Activated T-cell treated with anti-CD3 and anti-CD28 coated beads for 4 hours (primary cell): ENCODE data around the gene RWDD1.

Experiments used
- DNase-seq: peaks from one replicate; pipeline ENCODE4 v3.0.0-alpha.2; 2020

RWDD1 gene, protein sequence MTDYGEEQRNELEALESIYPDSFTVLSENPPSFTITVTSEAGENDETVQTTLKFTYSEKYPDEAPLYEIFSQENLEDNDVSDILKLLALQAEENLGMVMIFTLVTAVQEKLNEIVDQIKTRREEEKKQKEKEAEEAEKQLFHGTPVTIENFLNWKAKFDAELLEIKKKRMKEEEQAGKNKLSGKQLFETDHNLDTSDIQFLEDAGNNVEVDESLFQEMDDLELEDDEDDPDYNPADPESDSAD

DNA sequence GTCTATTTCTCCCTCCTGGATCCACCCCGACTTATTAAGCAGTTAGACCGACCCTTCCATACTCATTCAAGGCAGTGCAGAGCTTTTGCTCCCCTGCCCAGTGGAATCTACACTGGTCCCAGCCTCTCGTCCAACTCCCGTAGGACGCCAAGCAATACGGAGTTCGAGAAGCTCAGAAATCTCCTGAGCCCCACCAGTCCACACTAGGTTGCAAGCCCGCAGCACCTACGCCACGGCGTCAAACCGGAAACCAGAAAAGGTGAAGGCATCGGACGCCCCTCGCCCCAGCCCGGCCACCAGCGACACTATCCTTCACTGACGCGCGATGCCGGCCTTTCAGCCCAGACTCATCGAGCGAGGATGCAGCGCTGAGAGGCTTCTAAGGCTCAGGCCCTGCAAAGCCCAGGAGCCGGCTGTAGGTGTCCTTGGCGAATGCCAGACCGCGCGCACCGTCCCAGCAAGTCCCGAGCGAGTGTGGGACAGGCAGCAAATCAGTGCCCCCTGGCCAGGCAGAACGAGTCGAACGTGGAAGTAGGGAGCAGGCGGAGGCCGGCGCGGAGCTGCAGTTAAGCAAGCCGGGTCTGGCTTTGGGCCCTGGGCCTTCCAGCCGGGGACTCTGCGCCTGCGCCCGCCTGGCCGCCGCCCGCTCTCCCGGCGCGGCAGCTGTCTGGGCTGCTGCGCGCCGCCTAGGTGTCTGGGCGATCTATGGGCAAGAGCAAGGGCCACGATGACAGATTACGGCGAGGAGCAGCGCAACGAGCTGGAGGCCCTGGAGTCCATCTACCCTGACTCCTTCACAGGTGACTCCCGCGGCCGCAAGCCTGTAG lies at the start of gene RWDD1:
Gene RWDD1 (plus strand): TSS at position 649 of the 827 bp plus-strand sequence. CDS start 79 bp downstream, at position 728.
- DNase-seq: peak; percentile 93

DNA sequence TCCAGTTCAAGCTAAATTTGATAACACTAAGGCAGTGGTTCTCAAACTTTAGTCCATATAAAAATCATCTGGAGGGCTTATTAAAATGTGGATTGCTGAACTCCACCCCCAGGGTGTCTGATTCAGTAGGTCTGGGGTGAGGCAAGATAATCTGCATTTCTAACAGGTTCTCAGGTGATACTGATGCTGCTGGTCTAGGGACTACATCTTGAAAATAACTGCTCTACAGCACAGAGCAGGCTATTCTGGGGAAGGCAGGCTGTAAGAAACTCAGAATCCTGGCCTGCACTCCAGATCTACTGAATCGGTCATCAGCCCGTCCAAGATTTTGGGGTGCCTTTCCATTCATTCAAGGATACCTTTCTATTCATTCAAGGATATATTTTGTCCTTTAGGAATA lies 48.4 kb upstream of the RWDD1 start:
- DNase-seq: no peak

DNA sequence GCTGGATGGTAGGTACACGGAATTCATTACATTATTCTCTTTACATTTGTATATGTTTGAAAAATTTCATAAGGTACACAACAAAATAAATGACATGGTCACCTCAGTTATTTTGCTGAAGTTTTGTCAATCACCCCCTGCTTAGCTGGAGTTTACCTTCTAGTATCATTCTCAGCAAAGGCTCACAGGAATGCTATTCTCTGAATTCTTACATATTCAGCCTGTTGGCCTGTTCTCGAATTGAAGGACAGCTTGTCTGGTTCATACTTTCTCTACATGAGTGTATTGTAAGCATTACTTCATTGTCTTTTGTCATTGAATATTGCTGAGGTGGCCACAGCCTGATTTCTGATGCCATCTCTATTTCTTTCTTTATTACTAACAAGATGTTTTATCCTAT lies 47.1 kb upstream of the RWDD1 start:
- DNase-seq: no peak

DNA sequence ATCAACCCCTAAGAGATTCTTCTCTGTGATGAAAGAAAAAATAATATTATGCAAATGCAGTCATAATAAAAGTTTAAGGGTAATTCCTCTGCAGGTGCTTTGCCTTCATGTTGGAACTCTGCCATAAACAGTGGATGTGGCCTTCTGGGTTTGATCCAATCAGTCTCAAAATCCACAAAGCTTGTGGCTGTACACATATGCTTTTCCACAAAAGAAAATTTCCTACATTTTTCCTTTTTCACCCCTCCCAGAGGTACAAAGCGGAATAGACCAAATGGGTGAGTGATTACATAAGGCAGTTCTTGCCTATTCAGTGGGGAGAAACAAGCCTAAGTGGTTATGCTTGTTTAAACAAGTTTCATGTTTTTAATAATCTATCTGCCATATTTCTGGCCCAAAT lies 43.2 kb upstream of the RWDD1 start:
- DNase-seq: no peak

DNA sequence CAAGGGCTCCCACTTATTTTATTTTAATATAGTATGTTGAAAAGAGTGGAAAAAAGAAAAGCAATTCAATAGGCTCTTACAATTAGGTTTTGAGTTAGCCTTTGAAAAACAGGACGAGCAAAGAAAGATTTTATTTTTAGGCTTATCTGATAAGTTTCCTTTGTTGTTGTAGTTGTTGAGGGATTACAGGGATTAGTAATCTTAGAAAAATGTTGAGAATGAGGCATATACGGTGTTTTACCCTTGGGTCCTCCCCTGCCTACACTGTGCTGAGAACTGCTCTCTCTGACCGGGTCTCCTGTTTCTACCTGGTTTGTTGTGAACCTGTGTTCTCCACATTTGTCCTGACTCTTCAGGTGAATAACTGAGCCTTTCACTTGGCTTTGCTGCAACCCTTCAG lies 42.5 kb upstream of the RWDD1 start:
- no peak for DNase-seq

DNA sequence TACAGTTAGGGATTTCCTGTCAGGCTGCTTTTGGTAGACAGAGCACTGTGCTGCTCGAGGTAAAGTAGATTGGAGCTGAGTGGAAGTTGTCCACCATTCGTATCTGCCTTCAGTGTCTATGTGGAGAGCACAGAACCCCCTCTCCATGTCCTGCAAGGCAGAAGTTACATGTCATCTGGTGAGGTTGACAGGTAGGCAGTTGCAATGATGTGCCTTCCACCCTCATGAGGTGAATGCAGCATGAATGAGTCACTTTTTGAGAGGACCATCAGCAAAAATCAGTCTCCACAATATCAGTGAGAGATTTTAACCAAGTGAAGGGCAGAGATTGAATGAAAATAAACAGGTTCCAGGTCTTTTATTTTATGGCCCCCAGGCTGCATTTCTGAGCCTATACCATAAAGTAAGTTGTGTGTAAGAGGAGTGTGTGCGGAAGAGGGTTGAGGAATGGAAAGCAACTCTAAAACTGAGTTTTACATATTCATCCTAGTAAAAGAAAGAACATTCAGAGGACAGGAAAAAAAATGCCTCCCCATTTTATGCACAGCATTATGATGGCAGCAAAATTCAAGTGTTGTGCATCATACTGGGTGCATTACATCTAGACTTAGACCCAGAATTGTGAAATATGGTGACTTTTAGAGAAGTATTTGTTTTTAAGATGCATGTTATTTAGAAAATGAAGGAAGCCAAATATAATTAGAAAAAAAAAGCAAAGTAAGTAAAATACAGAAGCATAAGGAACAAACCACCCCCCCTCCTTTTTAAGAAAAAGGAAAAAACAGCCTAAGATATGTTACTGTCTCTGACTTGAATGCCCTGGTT lies 41.6 kb upstream of the RWDD1 start:
- DNase-seq: no peak

DNA sequence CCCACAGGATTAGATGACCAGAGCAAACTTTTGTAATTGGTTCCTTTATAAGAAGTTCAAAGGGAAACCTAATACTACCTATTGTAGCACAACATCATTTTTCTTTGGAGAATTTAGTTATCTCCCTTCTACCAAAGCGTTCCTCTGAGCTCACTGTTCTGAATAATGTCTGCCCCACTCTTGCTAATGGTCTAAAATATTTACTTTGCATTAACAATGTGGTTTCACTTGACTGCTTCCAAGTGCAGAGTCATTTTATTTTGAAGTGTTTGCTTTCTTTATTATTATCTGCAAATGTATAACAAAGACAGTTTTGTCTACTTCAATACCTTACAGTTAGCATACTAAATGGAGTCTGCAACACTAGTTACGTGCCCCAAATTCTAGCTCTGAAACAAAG lies 40.9 kb upstream of the RWDD1 start:
- DNase-seq: no peak

DNA sequence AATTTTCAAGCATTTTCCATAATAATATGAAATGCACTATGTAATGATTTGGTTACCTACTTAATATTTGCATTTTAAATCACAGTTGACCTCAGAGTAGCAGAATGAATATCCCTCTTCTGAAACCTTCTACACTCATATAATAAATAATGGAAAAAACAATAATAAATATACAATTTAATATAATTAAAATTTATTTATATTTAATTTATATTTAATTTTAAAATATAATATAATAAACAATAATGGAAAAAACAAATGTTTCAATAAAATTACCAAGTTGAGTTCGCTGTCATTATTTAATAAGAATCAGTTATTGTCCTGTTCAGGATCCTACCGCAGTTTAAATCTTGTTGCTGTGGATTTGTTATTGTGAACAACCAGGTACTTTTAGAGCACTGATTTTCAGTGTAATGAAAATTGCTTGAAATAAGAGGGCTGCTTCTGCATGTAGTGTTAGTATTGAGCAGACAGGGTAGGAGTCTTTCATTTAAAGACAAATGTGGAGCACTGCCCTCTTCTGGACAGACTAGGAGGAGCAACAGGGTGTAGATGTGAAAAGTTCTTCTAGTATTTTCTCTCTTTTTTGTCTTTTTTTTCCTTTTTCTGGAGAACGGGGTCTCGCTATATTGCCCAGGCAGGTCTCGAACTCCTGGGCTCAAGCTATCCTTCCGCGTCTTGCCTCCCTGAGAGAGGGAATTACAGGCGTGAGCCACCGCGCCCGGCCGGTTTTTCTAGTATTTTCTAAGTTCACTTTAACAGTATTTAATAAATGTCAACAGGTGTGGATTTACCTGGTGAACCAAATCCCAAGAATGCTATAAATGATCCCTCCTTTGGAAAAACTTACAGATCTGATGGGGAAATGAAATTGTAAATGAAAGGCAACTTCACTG lies 39.4 kb upstream of the RWDD1 start:
- DNase-seq: peak; percentile 52

DNA sequence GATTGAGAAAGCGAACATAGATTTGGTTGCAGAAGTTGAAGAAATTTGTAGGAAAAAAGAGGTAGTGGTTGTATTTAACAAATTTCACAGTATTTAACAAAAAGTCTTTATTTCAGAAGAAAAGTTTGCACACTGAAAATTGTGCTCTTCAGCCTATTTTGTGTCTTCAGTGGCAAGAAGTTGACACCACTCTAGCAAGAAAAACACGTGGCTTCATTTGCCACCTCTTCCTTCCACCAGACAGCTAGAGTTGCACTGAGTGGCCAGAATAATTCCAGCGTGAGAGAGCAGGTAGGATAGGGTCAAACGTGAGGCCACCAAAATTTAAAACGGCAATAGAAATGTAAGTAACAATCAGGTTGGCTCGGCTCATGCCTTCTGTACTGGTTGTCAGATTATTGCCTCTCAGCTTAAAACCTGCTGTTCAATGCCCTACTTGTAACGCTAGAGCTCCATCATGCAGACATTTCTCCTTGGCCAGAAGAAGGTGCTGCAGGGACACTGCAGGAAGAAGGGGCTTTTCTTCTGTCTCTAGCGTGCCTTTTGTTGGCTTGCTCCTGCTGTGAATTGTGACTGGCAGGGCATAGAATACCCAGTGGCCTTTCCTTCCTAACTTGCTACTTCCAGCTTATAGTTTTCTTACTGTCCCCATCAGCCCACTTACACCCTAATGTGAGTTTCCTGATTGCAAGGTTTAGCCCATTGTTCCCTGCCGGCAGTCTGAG lies 37.9 kb upstream of the RWDD1 start:
- no peak for DNase-seq

DNA sequence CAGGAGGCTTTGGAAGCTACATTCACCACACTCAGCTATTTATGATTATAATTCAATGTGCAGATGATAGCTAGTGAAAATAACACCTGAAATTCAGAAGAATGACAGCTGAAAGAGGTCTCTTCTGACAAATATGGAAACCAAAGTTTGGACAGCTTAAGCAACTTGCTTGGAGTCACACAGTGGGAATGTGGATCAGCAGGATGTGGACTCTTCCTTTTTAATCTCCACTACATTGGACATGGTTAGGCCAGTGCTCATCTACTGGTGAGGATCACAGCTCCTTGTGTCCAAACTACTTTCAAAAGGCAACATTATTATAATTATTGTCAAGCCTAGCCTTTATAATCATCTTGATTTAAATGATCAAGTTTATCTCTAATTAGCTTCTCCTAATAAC lies 36.2 kb upstream of the RWDD1 start:
- DNase-seq: no peak

DNA sequence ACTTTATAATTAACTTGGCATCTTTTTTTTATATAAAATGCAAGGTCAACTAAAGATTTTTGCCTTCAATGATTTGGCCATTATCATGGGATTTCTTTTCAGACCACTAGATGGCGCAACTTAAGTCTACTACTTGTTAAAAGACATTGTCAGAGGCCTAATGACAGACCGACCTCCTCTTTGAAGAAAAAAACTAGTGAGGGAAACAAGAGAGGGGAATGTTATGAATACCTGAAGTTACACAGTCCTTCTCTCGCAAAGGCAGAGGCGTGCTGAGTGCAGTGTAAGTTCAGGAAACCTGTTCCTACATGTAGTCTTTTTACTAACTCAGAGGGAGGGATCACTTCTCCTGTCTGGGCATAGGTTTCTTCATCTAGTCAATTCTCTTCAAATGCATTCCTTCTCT lies 35.1 kb upstream of the RWDD1 start:
- DNase-seq: peak; percentile 19

DNA sequence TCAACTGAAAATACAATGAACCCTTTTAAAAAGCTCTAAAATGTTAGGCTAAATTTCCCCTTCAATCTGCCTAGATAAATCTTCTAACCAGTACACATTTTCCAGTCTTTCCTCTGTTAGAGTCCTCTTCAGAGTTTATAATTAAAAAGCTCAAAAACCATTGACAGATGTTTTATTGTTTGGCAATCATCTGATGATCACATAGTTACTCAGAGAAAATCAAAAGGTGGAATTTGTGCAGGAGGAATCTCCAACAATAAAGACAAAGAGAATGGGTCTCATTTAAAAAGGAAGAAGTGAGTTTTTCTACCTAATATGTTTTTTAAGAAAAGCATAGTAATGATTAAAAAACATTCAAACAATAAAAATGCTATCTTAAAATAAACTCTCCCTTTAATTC lies 28.9 kb upstream of the RWDD1 start:
- DNase-seq: no peak

DNA sequence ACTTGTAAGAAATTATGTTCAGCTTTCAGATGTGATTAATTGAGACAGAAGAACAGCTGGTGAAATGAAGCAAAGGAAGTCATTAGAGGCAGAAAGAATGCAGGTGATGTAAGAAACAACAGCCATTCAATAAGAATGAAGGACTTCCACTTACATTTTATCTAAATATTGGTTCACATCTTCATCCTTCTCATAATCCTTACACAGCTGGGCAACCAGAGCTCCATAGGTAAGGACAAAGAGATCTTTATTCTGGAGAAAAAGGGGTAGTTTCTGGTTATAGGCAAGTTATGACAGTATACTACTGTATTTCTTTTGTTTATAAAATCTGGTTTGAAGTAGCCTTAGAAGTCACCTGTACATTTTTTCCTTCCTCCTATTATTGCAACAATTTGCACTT lies 28.2 kb upstream of the RWDD1 start:
- DNase-seq: no peak

DNA sequence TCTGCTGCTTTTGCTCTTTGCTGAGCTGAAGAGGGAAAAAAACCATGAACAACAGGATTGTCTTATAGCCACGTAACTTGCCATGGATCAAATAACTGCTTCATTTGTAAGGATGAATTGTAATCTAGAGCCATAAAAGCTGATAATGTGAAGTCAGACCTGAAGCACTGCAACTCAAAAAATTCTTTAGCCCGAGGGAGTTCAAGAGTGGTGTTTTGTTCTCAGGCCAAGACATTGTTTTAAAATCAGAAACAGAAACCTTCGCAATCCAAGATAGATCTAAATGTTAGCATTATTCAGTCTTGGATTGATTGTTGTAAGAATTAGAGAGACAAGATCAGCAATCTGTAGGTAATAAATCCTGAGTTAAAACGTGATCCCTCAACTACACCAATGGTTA lies 25.7 kb upstream of the RWDD1 start, which contains the start of gene TRAPPC3L:
Gene TRAPPC3L (minus strand): TSS at position 34 of the 400 bp plus-strand sequence. CDS start 170 bp downstream, outside the sequence.
- no peak for DNase-seq

DNA sequence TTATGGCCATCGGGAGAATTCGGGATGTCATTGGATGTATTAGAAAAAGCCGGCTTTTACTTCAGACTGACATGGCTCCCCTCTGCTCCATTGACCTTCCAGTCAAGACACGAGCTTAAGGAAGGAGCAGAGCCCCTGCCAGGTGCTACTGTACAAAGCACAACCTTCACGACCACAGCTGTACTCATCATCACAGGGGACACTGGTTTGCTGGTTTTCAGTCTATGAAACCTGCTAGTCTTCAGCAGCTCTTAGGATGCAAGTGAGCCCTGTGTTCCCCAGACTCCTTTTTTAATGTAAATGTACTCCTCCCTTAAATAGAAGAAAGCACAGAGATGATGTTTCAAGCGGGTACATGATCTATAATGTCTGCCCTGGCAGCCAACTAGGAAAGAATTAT lies 23.9 kb upstream of the RWDD1 start:
- DNase-seq: no peak

DNA sequence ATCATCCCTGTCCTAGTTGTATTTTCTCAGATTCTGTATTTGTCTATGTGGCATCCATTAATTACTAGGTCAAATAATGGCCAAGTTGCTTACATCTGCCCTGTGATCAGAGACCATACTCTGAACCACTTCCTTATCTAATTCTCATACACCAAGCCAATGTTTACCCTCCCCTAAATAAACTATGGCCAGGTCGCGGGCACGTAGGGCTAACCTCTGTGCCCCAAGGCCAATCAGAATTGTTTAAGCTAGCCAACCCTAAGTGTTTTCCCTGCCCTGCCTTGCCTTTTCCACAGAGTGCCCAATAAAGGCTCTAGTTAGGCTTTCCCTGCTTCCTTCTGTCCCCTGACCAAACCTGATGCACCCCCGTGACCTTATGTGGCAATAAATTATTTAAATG lies 20.5 kb upstream of the RWDD1 start:
- no peak for DNase-seq

DNA sequence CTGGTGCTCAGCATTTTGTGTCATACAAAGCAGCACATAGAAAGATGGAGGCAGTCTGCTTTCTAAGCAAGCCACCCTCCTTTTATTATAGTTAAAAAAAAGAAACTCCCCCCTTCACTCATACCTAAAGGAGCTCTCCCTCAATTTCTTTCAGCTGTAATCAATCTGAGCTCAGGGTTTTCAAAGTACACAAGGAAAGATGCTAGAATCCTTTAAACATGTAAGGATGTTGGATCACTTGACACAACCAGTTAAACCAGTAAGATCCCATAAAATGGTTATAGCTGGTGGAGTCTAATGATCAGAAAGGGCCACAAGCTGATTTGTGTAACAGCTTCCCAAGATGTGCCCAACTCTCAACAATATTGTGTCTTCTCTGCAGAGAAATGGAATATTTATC lies 17.9 kb upstream of the RWDD1 start, which contains the start of gene CALHM4:
Gene CALHM4 (plus strand): TSS at position 301 of the 400 bp plus-strand sequence. CDS start 43 bp downstream, at position 344.
- DNase-seq: no peak

DNA sequence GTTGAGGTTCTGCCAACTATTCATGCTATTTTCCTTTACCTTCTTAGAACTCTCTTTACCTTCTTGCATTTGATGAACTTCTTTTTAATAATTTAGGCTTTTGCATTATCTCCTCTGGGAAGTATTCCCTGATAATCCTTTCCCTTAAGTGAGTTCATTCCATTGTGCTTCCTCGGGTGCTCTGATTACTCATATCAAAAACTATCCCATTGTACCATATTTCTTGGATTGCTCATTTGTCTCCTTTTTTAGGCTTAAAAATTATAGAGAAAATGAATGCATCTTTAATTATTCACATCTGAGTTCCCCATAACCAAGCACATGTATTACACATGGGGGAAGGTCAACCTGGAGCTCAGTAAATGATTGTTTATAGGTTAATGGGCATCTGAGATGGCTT lies 15.2 kb upstream of the RWDD1 start:
- no peak for DNase-seq

DNA sequence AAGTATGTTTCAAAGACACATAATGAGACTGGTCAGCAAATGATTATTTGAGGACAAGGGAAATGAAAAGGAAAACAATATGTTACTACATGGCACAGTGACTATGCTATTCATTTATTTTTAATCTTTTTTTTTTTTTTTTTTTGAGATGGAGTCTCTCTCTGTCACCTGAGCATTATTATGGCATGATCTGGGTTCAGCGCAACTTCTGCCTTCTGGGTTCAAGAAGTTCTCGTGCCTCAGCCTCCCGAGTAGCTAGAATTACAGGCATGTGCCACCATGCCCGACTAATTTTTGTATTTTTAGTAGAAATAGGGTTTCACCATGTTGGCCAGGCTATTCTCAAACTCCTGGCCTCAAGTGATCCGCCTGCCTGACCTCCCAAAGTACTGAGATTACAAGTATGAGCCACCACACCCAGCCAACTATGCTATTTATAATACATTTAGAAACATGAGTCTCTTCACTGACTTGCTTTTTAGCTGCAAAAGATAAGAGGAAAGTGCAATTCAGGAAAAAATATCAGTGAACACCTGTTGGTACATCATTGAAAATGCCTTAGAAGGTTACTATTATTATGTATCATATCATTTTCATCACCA lies 14.4 kb upstream of the RWDD1 start:
- DNase-seq: no peak

DNA sequence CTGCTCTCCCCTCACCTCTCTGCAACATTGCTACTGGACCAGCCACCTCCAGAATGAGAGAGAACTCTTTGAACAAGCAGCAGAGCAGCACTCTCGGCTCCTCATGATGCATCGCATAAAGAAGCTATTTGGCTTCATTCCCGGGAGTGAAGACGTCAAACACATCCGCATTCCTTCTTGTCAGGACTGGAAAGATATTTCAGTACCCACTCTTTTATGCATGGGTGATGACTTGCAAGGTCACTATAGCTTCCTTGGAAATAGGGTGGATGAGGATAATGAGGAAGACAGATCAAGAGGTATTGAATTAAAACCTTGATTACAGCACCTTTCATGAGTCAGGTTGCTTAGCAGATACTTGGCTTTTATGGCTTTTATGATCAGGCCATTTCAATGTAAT lies 13.4 kb upstream of the RWDD1 start:
- DNase-seq: no peak

DNA sequence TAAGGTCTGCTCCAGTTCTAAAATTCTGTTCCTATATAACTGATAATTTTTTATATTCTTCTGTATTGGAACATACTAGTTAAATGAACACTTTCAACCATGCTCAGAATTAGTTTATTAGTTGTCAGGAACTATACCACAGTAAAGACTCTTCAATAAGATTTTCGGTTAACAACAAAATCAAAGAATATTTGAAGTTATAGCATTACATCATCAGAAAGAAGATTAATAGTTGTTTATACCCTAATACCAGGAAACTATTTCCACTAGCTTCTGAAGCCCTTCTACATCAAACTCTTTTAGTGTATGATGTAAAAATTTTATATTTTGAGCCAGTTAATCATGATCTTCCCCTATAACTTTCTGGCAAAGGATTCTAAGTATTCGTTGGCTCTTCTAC lies 11.2 kb upstream of the RWDD1 start:
- DNase-seq: no peak
